Activated CD4-positive, alpha-beta memory T cell treated with anti-CD3 and anti-CD28 coated beads for 36 hours (primary cell): Measurements from ENCODE around the gene C1QL4. TPM values are rescaled to one million over a fixed set of nuclear protein-coding genes. Genes with fewer than 3 reads are reported as not detected.

Experiments
- CTCF ChIA-PET: fragments of 350-600 bp; sonication (Branson Sonifier 250); formaldehyde crosslinking; loops from one replicate; lab custom pipeline; 2021; ENCODE audit warnings: antibody characterized with exemption, inconsistent platforms; lab: Charles Lee
- POLR2A ChIA-PET: fragments of 350-600 bp; sonication (Branson Sonifier 250); formaldehyde crosslinking; loops from one replicate; lab custom pipeline; 2021; ENCODE audit warnings: antibody characterized with exemption; lab: Charles Lee
- DNase-seq: peaks from one replicate; pipeline ENCODE4 v3.0.0-alpha.2; 2020
- H3K27ac Mint-ChIP-seq: one replicate; pipeline ENCODE4 v1.8.0; 2021; ENCODE audit warnings: mixed read lengths
- H3K27me3 Mint-ChIP-seq: one replicate; pipeline ENCODE4 v1.8.0; 2021; ENCODE audit warnings: mixed read lengths
- H3K36me3 Mint-ChIP-seq: one replicate; pipeline ENCODE4 v1.8.0; 2021; ENCODE audit warnings: mixed read lengths
- H3K4me1 Mint-ChIP-seq: one replicate; pipeline ENCODE4 v1.8.0; 2021; ENCODE audit warnings: low read depth, mixed read lengths
- H3K4me3 Mint-ChIP-seq: one replicate; pipeline ENCODE4 v1.8.0; 2021; ENCODE audit warnings: mild to moderate bottlenecking, mixed read lengths
- H3K9me3 Mint-ChIP-seq: one replicate; pipeline ENCODE4 v1.8.0; 2021; ENCODE audit warnings: mixed read lengths
- intact Hi-C: fragments of 100-400 bp; cut with micrococcal nuclease; formaldehyde crosslinking; loops from one replicate; pipeline ENCODE4 v1.15.1; 2023
- total RNA-seq, 2 experiments: library from RNA; stranded (reverse); gene quantifications; one replicate each; pipeline ENCODE4 v1.2.3, GENCODE V29; 2021

Gene C1QL4
- total RNA-seq, 2 experiments from 2014 or later, result not detected

DNA sequence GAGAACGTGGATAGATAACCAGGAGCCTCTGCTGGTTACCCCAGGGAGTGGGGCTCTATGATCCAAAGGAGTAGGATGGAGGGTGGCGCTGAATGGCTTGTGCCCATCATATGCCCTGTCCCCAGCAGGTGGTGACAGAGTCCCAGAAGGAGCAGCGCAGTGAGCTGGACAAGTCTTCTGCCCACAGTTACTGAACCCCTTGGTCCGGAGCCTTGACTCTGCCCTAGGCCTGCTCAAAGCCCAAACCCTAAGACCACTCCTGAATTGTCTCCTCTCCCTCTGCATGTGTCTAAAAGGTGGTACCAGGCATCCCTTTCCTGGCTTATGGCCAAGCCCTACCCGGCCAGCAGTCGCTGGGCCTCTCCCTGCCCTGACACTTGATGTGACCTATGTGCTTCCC, 38.8 kb downstream of the C1QL4 start:
- CTCF ChIA-PET, result interaction anchor here (1.1 to 16.1 kb wide), 7 partner anchors 9 to 216 kb away, joined by 3 to 234 read pairs (median 11); partner anchors contain the start of genes C1QL4, DNAJC22 and TROAP
- POLR2A ChIA-PET, result no interaction called here
- peaks cover 56% of the 10 kb centered on the region for H3K27me3 Mint-ChIP-seq
- H3K36me3 Mint-ChIP-seq, result no peaks in the 10 kb centered on the region
- H3K9me3 Mint-ChIP-seq, result no peaks in the 10 kb centered on the region
- peaks cover 18% of the 10 kb centered on the region for H3K4me1 Mint-ChIP-seq
- H3K27ac Mint-ChIP-seq, result no peak overlapping the region
- no peak overlapping the region for H3K4me3 Mint-ChIP-seq
- peak; percentile 44 for DNase-seq
- intact Hi-C loops, result loop anchor here (1.0 kb wide), 1 partner anchor 24 kb away; no protein-coding TSS in a partner anchor

DNA sequence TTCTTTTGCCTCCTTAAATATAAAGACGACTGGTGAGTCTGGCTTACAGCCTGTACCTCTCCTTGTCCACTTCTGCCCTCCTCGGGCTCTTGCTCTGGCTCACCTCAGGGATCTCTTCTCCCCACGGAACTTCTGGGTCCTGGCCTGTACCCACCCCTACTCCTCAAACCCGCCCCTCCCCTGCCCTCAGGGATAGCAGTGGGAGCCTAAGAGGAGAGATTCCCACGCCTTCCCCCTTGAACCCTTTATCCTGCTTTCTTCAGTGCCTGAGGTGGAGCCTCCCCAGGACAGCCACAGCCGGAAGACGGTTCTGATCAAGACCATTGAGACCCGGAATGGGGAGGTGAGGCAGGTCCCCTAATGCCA, 39.3 kb downstream of the C1QL4 start:
- peaks cover 18% of the 10 kb centered on the region for H3K4me1 Mint-ChIP-seq
- H3K9me3 Mint-ChIP-seq, result no peaks in the 10 kb centered on the region
- ChIA-PET CTCF (interaction anchor here (0.6 to 16.1 kb wide), 16 partner anchors 9 to 241 kb away, joined by 3 to 234 read pairs (median 12); partner anchors contain the start of genes C1QL4, DNAJC22, KCNH3 and SPATS2), POLR2A (interaction anchor here (0.9 to 2.2 kb wide), 3 partner anchors 25 to 45 kb away, joined by 3 to 7 read pairs (median 6); partner anchors contain the start of gene TROAP)
- no peak overlapping the region for H3K4me3 Mint-ChIP-seq
- H3K27me3 Mint-ChIP-seq, result peaks cover 52% of the 10 kb centered on the region
- H3K36me3 Mint-ChIP-seq, result no peaks in the 10 kb centered on the region
- no peak overlapping the region for H3K27ac Mint-ChIP-seq
- DNase-seq, result no peak
- intact Hi-C loops, result loop anchor here (1.0 to 2.0 kb wide), 2 partner anchors 25 to 45 kb away; no protein-coding TSS in a partner anchor

DNA sequence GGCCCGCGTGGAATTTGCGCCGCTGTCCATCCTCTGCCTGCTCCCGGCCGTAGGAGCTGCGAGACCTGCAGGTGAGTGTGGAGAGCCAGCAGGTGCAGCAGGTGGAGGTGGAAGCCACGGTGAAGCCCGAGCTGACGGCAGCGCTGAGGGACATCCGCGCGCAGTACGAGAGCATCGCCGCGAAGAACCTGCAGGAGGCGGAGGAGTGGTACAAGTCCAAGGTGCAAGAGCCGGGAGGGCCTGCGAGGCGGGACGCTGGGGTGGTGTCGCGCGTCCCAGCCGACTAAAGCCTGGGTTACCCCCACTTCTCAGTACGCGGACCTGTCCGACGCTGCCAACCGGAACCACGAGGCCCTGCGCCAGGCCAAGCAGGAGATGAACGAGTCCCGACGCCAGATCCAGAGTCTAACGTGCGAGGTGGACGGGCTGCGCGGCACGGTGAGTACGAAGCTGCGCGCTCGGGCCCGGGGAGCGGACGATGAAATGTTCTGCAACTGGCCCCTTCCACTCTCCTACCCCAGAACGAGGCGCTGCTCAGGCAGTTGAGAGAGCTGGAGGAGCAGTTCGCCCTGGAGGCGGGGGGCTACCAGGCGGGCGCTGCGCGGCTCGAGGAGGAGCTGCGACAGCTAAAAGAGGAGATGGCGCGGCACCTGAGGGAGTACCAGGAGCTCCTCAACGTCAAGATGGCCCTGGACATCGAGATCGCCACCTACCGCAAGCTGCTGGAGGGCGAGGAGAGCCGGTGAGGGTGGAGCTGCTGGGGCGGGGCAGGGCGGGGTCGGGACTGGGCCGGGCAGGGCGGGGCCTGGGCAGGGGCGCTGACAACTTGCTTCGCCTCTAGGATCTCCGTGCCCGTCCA, 39.9 kb downstream of the C1QL4 start:
- no peaks in the 10 kb centered on the region for H3K36me3 Mint-ChIP-seq
- H3K27me3 Mint-ChIP-seq, result peaks cover 50% of the 10 kb centered on the region
- intact Hi-C loops, result loop anchor here (2.0 kb wide), 1 partner anchor 46 kb away; no protein-coding TSS in a partner anchor
- CTCF ChIA-PET, result interaction anchor here (0.6 to 16.1 kb wide), 19 partner anchors 9 to 363 kb away, joined by 3 to 234 read pairs (median 7); partner anchors contain the start of genes C1QL4, DNAJC22, KCNH3 and SPATS2
- H3K4me3 Mint-ChIP-seq, result peak overlapping the region; percentile 35
- POLR2A ChIA-PET, result interaction anchor here (0.9 to 2.2 kb wide), 3 partner anchors 25 to 45 kb away, joined by 3 to 7 read pairs (median 6); partner anchors contain the start of gene TROAP
- H3K27ac Mint-ChIP-seq, result peak overlapping the region; percentile 13
- H3K4me1 Mint-ChIP-seq, result peaks cover 18% of the 10 kb centered on the region
- DNase-seq, result peak; percentile 67
- H3K9me3 Mint-ChIP-seq, result no peaks in the 10 kb centered on the region

DNA sequence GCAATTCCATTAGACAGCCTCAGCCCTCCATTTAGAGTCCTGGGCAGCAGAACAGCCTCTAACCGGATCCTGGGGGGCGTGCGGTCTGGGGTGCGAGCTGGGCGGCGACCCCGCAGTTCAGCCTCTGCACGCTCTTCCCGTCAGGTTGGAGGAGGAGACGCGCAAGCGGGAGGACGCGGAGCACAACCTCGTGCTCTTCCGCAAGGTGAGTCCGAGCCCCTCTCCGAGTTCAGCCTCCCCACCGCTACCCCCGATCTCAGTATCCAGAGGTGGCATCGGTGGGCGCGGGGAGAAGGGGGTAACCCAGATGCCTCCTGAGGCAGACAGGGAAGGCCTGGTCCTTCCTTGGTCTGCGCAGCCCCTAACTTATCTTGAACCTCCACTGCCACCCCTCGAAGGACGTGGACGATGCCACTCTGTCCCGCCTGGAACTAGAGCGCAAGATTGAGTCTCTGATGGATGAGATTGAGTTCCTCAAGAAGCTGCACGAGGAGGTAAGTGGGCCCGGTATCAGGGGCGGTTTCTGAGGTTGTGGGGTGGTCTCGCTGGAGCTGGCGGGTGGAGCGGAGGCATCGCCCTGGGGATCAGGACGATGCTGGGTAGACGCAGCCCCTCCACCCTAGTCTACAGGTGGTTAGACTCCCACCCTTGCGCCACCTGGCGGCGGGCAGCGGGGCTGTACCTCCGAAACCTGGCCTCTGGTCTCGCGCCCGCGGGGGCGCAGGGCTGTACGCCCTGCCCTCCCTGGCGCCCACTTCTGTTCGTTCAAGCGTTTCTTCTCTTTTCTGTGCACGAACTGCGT, 40.8 kb downstream of the C1QL4 start:
- Mint-ChIP-seq H3K4me3 (no peak overlapping the region), H3K4me1 (peaks cover 12% of the 10 kb centered on the region), H3K9me3 (no peaks in the 10 kb centered on the region), H3K36me3 (no peaks in the 10 kb centered on the region), H3K27me3 (peaks cover 51% of the 10 kb centered on the region), H3K27ac (no peak overlapping the region)
- intact Hi-C loops, result loop anchor here (2.0 kb wide), 1 partner anchor 47 kb away; no protein-coding TSS in a partner anchor
- DNase-seq, result peak; percentile 75
- ChIA-PET POLR2A (interaction anchor here (0.5 to 2.2 kb wide), 5 partner anchors 23 to 48 kb away, joined by 3 to 7 read pairs (median 3); no protein-coding TSS in a partner anchor), CTCF (interaction anchor here (0.6 to 16.1 kb wide), 18 partner anchors 10 to 1737 kb away, joined by 3 to 234 read pairs (median 10); partner anchors contain the start of genes C1QL4, DNAJC22 and TROAP)

DNA sequence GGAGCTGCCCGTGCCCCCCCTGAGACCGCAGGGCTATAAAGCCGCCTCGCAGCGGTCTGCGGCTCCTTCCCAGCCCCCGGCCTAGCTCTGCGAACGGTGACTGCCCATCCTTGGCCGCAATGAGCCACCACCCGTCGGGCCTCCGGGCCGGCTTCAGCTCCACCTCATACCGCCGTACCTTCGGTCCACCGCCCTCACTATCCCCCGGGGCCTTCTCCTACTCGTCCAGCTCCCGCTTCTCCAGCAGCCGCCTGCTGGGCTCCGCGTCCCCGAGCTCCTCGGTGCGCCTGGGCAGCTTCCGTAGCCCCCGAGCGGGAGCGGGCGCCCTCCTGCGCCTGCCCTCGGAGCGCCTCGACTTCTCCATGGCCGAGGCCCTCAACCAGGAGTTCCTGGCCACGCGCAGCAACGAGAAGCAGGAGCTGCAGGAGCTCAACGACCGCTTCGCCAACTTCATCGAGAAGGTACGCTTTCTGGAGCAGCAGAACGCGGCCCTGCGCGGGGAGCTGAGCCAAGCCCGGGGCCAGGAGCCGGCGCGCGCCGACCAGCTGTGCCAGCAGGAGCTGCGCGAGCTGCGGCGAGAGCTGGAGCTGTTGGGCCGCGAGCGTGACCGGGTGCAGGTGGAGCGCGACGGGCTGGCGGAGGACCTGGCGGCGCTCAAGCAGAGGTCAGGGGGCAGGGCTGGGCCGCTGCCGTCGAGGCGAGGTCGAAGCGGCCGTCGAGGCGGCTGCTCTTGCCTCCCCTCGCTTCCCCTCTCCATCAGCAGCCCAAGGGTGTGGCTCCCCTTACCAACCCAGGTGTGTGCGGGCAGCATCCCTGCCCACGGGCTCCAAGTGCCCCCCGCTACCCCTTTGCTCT, 41.7 kb downstream of the C1QL4 start, which contains the start of gene PRPH:
PRPH (plus strand) TSS at position 66 of the 855 bp plus-strand sequence; CDS start at position 120, 54 bp downstream.
- DNase-seq, result no peak
- intact Hi-C loops, result no loop called here
- ChIA-PET POLR2A (interaction anchor here (0.5 to 2.2 kb wide), 7 partner anchors 24 to 49 kb away, joined by 3 to 7 read pairs (median 4); partner anchors contain the start of gene TROAP), CTCF (interaction anchor here (0.7 to 16.1 kb wide), 18 partner anchors 9 to 817 kb away, joined by 3 to 234 read pairs (median 8); partner anchors contain the start of genes C1QL4, COX14, DNAJC22 and TROAP)
- Mint-ChIP-seq H3K36me3 (no peaks in the 10 kb centered on the region), H3K27ac (no peak within 1 kb of the TSS), H3K9me3 (no peaks in the 10 kb centered on the region), H3K27me3 (peaks cover 48% of the 10 kb centered on the region), H3K4me1 (peaks cover 12% of the 10 kb centered on the region), H3K4me3 (no peak within 1 kb of the TSS)

DNA sequence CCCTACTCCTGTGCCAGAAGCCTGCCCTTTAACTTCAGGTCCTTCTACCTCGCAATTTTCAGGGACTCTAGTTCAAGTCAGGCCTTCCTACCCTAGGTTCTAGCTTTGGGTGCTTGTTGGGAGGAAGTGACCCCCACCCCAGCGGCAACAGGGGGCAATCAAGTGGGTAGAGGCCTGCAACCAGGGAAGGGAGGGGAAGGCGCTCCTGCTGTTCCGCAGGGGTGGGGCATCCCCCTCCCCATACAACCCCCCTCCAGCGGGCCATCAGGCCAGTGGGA, 42.2 kb downstream of the C1QL4 start:
- Mint-ChIP-seq H3K27ac (no peak overlapping the region), H3K36me3 (no peaks in the 10 kb centered on the region), H3K27me3 (peaks cover 48% of the 10 kb centered on the region), H3K4me3 (no peak overlapping the region), H3K9me3 (no peaks in the 10 kb centered on the region), H3K4me1 (peaks cover 12% of the 10 kb centered on the region)
- ChIA-PET POLR2A (interaction anchor here (0.6 to 1.3 kb wide), 5 partner anchors 28 to 49 kb away, joined by 3 to 4 read pairs (median 3); partner anchors contain the start of gene TROAP), CTCF (interaction anchor here (0.9 to 16.1 kb wide), 14 partner anchors 9 to 817 kb away, joined by 3 to 234 read pairs (median 12); partner anchors contain the start of genes C1QL4, COX14, DNAJC22 and TROAP)
- DNase-seq, result no peak
- intact Hi-C loops, result no loop called here

DNA sequence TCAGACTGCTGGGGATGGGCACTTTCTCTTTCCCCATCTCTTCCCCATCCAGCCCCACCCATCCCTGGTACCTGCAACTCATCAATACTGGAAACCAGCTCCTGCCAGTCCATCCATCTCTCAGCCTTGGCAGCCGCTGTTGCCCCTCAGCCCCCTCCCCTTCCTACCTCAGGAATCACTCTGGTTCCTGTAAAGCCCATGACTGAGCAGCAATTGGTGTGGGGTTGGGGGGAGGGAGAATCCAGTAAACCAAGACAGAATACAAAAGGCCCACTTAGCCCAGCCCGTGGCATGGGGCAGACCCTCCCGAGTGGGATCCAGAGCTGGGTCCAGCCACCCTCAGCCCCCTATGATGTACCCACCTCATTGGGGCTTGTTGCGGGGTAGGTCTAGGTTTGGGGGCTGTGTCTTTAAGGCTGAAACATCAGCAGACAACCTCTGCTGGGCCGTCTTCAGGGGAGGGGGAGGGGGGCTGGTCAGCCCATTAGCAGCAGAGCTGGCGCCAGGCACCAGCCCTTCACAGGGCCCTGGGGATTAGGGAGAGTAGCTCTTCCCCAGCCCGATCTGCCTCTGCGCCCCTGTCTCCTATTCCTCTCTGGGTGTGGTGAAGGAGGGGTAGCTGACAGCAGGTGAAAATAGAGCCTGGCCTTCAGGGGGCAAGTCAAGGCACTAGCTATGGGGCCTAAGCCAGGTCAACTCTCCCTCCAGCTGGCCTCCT, 42.7 kb downstream of the C1QL4 start:
- POLR2A ChIA-PET, result interaction anchor here (0.6 to 1.3 kb wide), 4 partner anchors 29 to 49 kb away, joined by 3 to 4 read pairs (median 4); partner anchors contain the start of gene TROAP
- H3K4me3 Mint-ChIP-seq, result no peak overlapping the region
- no peak overlapping the region for H3K27ac Mint-ChIP-seq
- peaks cover 12% of the 10 kb centered on the region for H3K4me1 Mint-ChIP-seq
- H3K36me3 Mint-ChIP-seq, result no peaks in the 10 kb centered on the region
- DNase-seq, result no peak
- intact Hi-C loops, result no loop called here
- no peaks in the 10 kb centered on the region for H3K9me3 Mint-ChIP-seq
- H3K27me3 Mint-ChIP-seq, result peaks cover 48% of the 10 kb centered on the region
- CTCF ChIA-PET, result interaction anchor here (0.7 to 16.1 kb wide), 12 partner anchors 10 to 818 kb away, joined by 3 to 234 read pairs (median 12); partner anchors contain the start of genes C1QL4, COX14, DNAJC22 and TROAP

DNA sequence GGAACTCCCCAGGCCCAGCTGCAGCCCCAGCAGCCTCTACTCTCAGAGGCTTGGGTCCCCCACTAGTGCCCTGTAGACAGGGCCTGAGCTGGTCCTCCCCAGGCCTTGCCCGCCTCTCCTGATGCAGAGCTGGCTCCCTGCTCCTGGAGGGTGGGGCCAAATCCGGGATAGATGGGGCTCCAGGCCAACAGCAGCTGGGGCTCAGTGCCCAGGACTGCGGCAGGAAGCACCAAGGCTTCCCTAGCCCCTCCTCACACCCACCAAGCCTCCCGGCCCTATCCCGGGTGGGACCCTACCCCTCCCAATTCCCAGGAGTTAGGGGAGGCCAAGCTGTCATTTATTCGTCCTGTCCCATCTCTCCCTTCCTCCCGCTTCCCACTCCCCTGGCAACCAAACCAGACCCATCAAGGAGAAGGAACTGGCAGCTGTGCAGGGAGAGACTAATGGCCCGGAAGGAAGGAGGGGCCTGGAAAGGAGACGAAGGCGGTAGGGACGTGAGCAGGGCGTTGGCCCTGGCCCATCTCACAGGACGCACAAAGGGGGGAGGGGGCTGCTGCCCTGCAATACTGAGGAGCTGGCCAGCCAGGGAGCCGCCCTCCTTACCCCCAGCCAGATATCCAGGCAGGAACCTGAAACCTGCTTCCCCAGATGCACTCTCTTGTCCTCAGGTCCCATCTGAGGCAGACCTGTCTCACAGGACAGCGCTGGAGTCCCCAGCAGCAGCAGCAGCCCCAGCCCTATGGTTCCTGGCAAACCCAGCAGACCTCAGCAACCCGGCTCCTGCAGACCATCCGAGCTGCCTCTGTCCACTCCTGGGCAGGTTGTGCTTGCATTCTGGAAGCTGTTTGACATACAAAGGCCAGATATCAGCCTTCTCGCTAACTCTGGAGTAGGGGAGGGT, 43.7 kb downstream of the C1QL4 start:
- ChIA-PET POLR2A (interaction anchor here (0.6 to 0.9 kb wide), 2 partner anchors 50 to 56 kb away, joined by 3 read pairs; no protein-coding TSS in a partner anchor), CTCF (interaction anchor here (0.7 to 16.1 kb wide), 7 partner anchors 11 to 221 kb away, joined by 3 to 234 read pairs (median 82); partner anchors contain the start of genes C1QL4 and DNAJC22)
- DNase-seq, result no peak
- Mint-ChIP-seq H3K9me3 (no peaks in the 10 kb centered on the region), H3K27me3 (peaks cover 41% of the 10 kb centered on the region), H3K36me3 (no peaks in the 10 kb centered on the region), H3K4me1 (peaks cover 12% of the 10 kb centered on the region), H3K27ac (no peak overlapping the region), H3K4me3 (no peak overlapping the region)
- intact Hi-C loops, result no loop called here

DNA sequence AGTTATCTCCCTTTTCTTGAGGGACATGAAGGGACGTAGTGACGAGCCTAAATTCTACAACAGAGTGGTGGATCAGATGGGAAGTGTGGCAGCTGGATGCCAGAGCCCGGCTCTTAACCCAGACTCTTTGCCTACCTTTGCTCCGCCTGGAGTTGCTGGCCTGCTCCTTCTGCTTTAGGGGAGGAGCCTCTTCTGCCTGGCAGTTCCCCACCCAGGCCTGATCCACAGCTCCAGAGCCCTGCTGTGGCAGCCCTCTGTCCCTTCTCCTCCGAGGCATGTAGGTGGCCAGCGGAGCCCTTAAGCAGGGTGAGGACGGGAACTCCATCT, 44.3 kb downstream of the C1QL4 start:
- Mint-ChIP-seq H3K27me3 (peaks cover 41% of the 10 kb centered on the region), H3K4me1 (peaks cover 12% of the 10 kb centered on the region), H3K27ac (no peak overlapping the region), H3K4me3 (no peak overlapping the region), H3K36me3 (no peaks in the 10 kb centered on the region), H3K9me3 (no peaks in the 10 kb centered on the region)
- ChIA-PET CTCF (interaction anchor here (0.6 to 16.1 kb wide), 6 partner anchors 42 to 577 kb away, joined by 4 to 234 read pairs (median 116); partner anchors contain the start of genes C1QL4 and DNAJC22), POLR2A (interaction anchor here (0.6 to 0.9 kb wide), 2 partner anchors 51 to 55 kb away, joined by 3 read pairs; no protein-coding TSS in a partner anchor)
- intact Hi-C loops, result no loop called here
- DNase-seq, result no peak
